MCF 10A (cell line): ENCODE measurements around the gene OSBPL9. TPM values are rescaled to one million over a fixed set of nuclear protein-coding genes. Genes with fewer than 3 reads are reported as not detected.
"Not testable (repeated sequence)": the region's sequence is repeated elsewhere in the genome, so short reads cannot be mapped to it uniquely, and the experiment has no call there.

ENCODE experiments used
- BruUV-seq: library from RNA; stranded (reverse); fragments of 400-500 nt; replicated peaks from 2 replicates; lab custom pipeline; 2021; lab: Mats Ljungman, UMichigan
- CTCF ChIA-PET: fragments of 300-600 bp; sonication (Branson Sonifier 250); formaldehyde crosslinking; extraction: SDS; loops from one replicate; lab custom pipeline; 2021; ENCODE audit warnings: antibody characterized with exemption, inconsistent platforms; lab: Yijun Ruan, JAX
- POLR2A ChIA-PET: fragments of 300-600, 350-650 bp; sonication (Branson Sonifier 250); formaldehyde crosslinking; extraction: SDS; loops from one replicate; lab custom pipeline; 2020; ENCODE audit warnings: antibody characterized with exemption, inconsistent platforms; lab: Yijun Ruan, JAX
- DNase-seq: peaks from one replicate; pipeline ENCODE4 v3.0.0-alpha.2; 2018; ENCODE audit not compliant: unreplicated experiment
- H3K27ac Mint-ChIP-seq: one replicate; pipeline ENCODE4 v1.8.0; 2022; ENCODE audit warnings: mild to moderate bottlenecking, low read depth, mixed read lengths; ENCODE audit not compliant: unreplicated experiment
- H3K27me3 Mint-ChIP-seq: one replicate; pipeline ENCODE4 v1.8.0; 2022; ENCODE audit warnings: mixed read lengths; ENCODE audit not compliant: insufficient read depth, unreplicated experiment
- H3K36me3 Mint-ChIP-seq: one replicate; pipeline ENCODE4 v1.8.0; 2022; ENCODE audit warnings: mild to moderate bottlenecking, moderate library complexity, mixed read lengths; ENCODE audit not compliant: insufficient read depth, unreplicated experiment
- H3K4me1 Mint-ChIP-seq: one replicate; pipeline ENCODE4 v1.8.0; 2022; ENCODE audit warnings: mixed read lengths; ENCODE audit not compliant: insufficient read depth, unreplicated experiment
- H3K4me3 Mint-ChIP-seq: one replicate; pipeline ENCODE4 v1.8.0; 2022; ENCODE audit warnings: mild to moderate bottlenecking, moderate library complexity, mixed read lengths; ENCODE audit not compliant: unreplicated experiment
- H3K9me3 Mint-ChIP-seq: one replicate; pipeline ENCODE4 v1.8.0; 2022; ENCODE audit warnings: mixed read lengths; ENCODE audit not compliant: unreplicated experiment
- CTCF ChIP-seq: fragments of 200-600 bp; IDR thresholded peaks from one replicate; pipeline ENCODE4 v1.8.0; 2022; ENCODE audit warnings: antibody characterized with exemption, mild to moderate bottlenecking; ENCODE audit not compliant: unreplicated experiment
- intact Hi-C: fragments of 100-400 bp; cut with micrococcal nuclease; formaldehyde crosslinking; loops from 2 replicates; pipeline ENCODE4 v1.14.1; 2022
- total RNA-seq: library from RNA; stranded (reverse); gene quantifications from 2 replicates; pipeline ENCODE4 v1.2.3, GENCODE V29; 2022

OSBPL9 gene
- total RNA-seq, 1 experiment from 2014 or later: 51.7 TPM

DNA sequence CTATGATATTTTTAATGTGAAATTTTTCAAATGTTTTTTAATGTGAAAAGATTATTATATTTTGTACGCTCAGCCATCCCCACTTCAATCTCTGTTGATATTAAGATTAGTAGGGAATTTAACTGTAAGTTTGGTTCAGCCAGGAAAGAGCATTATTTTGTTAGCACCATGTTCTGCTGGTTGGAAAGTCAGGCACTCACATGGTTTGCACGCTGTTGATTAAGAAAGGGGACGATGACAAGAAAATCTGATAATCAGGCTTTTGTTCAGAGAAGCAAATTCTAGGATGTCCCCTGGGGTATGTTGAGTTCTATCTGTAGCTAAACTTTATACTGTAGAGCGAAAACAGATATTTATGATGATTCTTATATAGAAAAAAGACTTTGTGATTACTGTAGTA lies 115.1 kb downstream of the OSBPL9 start:
- no peak for DNase-seq
- Mint-ChIP-seq H3K9me3 (no peaks in the 10 kb centered on the region), H3K4me3 (no peak overlapping the region), H3K27me3 (no peaks in the 10 kb centered on the region), H3K27ac (no peak overlapping the region), H3K36me3 (peaks cover 4% of the 10 kb centered on the region), H3K4me1 (peaks cover 41% of the 10 kb centered on the region)
- TF ChIP-seq CTCF: no peak
- POLR2A ChIA-PET: interaction anchor here (1.1 to 9.1 kb wide), 4 partner anchors 19 to 110 kb away, joined by 3 to 92 read pairs (median 6); no protein-coding TSS in a partner anchor
- no TSS peak for BruUV-seq
- intact Hi-C loops: no loop called here
- CTCF ChIA-PET: interaction anchor here (0.9 to 1.1 kb wide), 3 partner anchors 10 to 105 kb away, joined by 3 to 6 read pairs (median 5); no protein-coding TSS in a partner anchor

- CTCF ChIA-PET: interaction anchor here (0.9 to 1.1 kb wide), 3 partner anchors 9 to 105 kb away, joined by 3 to 6 read pairs (median 5); no protein-coding TSS in a partner anchor
- no peak for DNase-seq
- Mint-ChIP-seq H3K36me3 (peaks cover 4% of the 10 kb centered on the region), H3K9me3 (no peaks in the 10 kb centered on the region), H3K4me1 (peaks cover 46% of the 10 kb centered on the region), H3K4me3 (no peak overlapping the region), H3K27ac (no peak overlapping the region), H3K27me3 (no peaks in the 10 kb centered on the region)
- no peak for TF ChIP-seq CTCF
- intact Hi-C loops: no loop called here
- BruUV-seq: no TSS peak
- POLR2A ChIA-PET: interaction anchor here (0.5 to 9.1 kb wide), 5 partner anchors 17 to 163 kb away, joined by 3 to 92 read pairs (median 4); no protein-coding TSS in a partner anchor
These were observed 116.0 kb downstream of the OSBPL9 start for GRCh38 chr1:51732701-51733425.

- ChIA-PET POLR2A (interaction anchor here (0.7 to 9.1 kb wide), 3 partner anchors 21 to 111 kb away, joined by 4 to 92 read pairs (median 4); no protein-coding TSS in a partner anchor), CTCF (interaction anchor here (1.3 kb wide), 1 partner anchor 36 kb away, joined by 4 read pairs; no protein-coding TSS in a partner anchor)
- DNase-seq, H3K36me3 Mint-ChIP-seq, H3K27me3 Mint-ChIP-seq, H3K27ac Mint-ChIP-seq, H3K4me3 Mint-ChIP-seq, H3K9me3 Mint-ChIP-seq, BruUV-seq, intact Hi-C loops: not testable (repeated sequence)
- peaks cover 45% of the 10 kb centered on the region for H3K4me1 Mint-ChIP-seq
These were observed 116.5 kb downstream of the OSBPL9 start for GRCh38 chr1:51733426-51733774.

DNA sequence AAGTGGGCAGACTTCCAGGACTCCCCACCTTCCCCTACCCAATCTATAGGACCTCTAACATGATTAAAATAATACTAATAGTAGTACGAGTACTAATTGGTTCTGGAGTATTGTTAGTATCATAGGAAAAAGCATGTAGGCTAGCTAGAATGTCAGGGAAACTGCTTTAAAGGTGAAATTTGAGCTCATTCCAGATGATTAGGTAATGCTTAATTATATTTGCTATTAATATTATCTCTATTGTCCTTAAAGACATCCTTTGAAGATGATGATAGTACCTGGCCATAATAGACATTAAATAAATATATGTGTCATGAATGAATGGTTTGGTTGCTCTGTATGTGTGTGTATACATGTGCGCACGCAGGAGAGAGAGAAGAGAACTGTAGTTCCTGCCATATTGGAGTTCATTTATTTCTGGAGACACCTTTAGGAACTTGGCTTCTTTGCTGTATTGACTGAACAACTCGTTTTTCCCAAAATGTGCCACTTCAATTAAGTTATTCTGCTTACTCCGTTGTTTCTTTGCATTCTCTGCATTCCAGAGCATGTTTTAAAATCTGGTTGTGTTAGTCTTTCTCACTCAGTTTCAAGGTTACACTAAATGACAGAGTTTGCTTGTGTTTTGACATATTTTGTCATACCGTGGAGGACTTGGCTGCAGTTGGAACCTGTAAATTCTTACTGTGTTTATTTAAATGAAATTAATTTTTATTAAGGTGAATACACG lies 117.1 kb downstream of the OSBPL9 start:
- no peak for TF ChIP-seq CTCF

More for the DNA sequence above, 117.1 kb downstream of the OSBPL9 start:
- peaks cover 4% of the 10 kb centered on the region for H3K36me3 Mint-ChIP-seq
- H3K27me3 Mint-ChIP-seq: no peaks in the 10 kb centered on the region
- ChIA-PET CTCF (interaction anchor here (1.3 kb wide), 2 partner anchors 35 to 89 kb away, joined by 4 read pairs; no protein-coding TSS in a partner anchor), POLR2A (interaction anchor here (0.7 to 9.1 kb wide), 4 partner anchors 21 to 45 kb away, joined by 4 to 92 read pairs (median 4); no protein-coding TSS in a partner anchor)
- no peak overlapping the region for H3K27ac Mint-ChIP-seq
- peaks cover 41% of the 10 kb centered on the region for H3K4me1 Mint-ChIP-seq
- BruUV-seq: no TSS peak
- DNase-seq: no peak
- H3K4me3 Mint-ChIP-seq: no peak overlapping the region
- no peaks in the 10 kb centered on the region for H3K9me3 Mint-ChIP-seq
- intact Hi-C loops: no loop called here
